GM19025 (cell line): ENCODE data around the gene STK32C.
"Not testable (repeated sequence)": the region's sequence is repeated elsewhere in the genome, so short reads cannot be mapped to it uniquely, and the experiment has no call there.

Experiments used
- ATAC-seq: cut with Tn5 transposase; IDR thresholded peaks from one replicate; pipeline ENCODE4 v1.9.1; 2021; ENCODE audit warnings: mild to moderate bottlenecking, low read depth, moderate library complexity; ENCODE audit not compliant: unreplicated experiment

STK32C gene

DNA sequence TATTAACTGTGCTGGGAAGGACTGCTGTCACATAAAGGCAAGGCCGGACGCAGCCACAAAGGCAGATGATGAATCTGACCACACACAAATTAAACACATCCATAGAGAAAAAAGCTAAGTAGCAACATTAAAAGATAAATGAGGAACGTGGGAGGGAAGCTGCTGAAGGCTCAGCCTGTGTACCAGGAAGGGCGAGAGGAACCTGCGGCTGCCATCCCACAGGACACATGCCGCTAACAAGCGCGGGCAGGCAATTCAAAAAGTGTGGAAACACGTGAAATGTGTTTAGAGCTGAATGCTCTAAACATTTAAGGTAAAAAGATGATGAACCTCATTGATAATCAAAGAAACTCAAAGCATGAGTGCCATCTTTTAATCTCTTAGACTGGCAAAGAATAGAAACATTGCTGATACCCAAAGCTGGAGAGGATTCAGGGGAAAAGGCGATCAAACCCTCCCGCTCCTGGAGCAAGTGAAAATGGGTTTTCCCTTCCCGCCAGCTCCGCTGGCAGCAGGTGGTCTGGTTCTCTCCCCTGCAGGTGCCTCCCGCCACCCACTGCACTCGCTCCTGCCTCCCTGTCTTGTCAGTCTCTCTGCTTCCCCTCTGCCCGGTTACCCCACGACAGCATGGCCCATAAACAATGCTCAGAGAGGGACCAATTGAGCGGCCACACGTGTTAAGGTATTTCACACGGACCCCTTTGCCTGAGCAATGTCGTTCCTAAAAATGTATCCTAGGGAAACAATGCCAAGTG is 4.2 kb downstream of the STK32C start:
- ATAC-seq = no peak

- no peak for ATAC-seq
Measured at GRCh38 chr10:132302421-132303310, 5.1 kb downstream of the STK32C start.

DNA sequence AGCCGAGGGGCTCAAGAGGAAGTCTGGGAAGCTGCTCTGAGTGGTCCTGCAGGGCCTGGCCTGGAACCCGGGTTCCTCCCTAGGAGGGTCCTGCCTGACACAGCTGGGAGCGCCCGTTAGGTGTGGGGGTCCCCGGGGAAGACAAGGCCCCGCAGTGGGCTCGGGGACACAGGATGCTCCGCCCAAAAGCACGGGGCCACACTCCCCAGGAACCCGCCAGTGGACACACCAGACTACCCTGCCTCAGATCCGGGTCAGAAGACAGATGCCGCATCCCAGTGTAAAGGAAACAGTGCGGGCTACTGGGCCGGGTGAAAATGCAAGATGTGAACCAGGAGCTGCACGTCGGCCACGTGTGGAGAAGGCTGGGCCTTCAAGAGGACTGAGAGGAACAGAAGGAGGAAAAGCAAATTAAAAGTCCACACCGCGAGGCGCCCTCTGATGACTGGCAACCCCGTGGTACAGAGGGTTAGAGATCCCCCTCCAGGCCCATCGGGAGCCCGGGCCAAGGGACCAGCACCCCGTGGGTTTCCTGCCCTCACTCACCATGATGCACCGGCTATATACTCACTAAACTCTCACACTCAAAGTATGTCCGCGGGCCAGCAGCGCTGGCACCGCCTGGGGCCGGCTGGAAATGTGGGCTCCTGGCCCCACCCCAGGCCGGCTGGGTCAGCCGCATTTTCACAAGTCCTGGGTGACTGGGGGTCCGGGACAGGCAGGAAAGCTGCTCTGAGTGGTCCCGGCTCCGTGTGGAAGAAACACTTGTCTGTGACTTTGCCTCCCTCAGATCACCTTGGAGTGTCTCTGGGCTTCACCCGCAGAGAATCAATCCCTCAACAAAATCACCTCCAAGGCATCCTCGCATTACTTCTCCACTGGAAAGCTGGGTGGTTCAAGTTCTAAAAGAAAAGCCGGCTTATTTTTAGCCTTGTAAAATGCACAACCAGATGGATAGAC is 6.1 kb downstream of the STK32C start:
- no peak for ATAC-seq

- ATAC-seq = no peak
Measured at GRCh38 chr10:132300582-132300981, 7.2 kb downstream of the STK32C start.

DNA sequence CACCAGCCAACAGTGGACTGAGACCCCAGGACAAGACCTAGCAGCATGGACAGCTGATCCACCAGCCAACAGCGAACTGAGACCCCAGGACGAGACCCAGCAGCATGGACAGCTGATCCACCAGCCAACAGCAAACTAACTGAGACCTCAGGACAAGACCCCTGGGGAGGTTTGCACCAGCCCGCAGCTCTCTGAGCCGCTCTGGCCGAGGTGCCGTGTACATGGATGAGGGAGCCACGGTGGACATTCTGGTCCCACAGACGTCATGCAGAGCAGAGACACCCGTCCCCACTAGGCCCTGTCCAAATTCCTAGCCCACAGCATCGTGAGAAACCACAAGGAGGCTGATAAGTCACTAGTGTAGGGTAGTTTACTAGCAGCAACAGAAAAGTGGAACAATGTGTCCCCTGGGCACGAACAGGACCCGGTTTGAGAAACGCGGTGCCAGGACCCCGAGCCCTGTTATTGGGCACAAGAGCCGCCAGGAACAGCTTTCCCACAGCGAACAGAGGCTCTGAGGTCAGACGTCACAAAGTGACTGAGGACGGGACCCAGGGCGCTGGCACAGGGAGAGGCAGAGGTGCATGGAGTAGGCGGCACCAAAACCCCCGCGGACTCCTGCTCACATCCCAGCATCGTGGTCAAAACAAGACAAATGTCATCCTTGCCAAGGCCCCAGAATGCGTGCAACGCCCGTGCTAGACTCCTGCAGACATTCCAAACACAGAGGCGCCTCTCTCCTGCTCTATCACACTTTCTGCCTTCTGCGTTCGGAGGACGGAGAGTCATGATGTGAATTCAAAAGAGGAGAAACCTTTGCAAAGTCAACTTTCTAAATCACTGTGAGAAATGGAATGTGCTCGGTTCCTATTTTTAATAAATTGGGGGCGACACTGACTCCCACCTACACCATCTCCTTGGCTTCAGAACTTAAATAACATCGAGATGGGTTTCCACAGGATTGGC is 8.1 kb downstream of the STK32C start:
- ATAC-seq = no peak

GRCh38 chr10:132298038-132298881 is 9.5 kb downstream of the STK32C start:
- no peak for ATAC-seq

DNA sequence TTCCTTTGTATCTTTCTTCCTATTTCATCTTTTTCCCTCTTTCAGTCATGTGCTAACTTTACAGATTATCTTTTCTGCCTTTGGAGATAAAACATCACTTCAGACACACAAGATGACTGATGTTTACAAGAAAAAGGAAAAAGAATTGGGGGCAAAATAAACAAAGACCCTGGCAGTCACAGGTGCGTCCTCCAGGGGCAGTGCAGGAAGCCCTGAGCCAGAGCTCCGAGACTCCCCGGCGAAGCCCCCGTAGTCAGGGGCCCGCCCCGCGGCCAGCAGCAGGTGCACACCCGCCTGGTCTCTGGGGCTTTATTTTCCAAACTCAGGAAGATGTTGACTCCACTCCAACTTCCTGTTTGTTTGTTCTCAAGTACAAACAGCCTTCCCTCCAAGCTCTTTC is 10.2 kb downstream of the STK32C start:
- ATAC-seq = no peak

- no peak for ATAC-seq
Measured at GRCh38 chr10:132296666-132297443, 10.9 kb downstream of the STK32C start.

GRCh38 chr10:132295481-132295880 is 12.3 kb downstream of the STK32C start:
- not testable (repeated sequence) for ATAC-seq

GRCh38 chr10:132294561-132295318 is 13.0 kb downstream of the STK32C start:
- no peak for ATAC-seq

GRCh38 chr10:132293813-132294520 is 13.8 kb downstream of the STK32C start:
- no peak for ATAC-seq

GRCh38 chr10:132293201-132293812 is 14.4 kb downstream of the STK32C start:
- ATAC-seq = no peak

GRCh38 chr10:132292287-132293200 is 15.2 kb downstream of the STK32C start:
- no peak for ATAC-seq

DNA sequence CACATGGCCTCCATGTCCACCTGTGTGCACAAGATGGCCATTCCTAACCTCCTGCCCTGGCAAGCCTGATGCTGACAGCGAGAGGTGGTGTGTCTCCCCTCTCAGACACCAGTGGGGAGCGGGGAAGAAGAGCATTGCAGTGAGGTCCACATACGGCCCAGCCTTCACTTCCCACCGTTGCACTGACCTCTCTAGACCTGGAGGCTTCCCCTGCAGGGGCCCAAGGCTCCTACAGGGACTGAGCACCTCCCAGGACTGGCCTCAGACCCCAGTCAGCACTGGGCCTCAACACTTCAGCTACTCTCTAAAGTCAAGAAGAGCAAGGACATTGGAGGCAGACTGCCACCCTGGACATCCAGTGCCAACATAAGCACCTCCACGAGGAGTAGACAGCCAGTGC is 15.9 kb downstream of the STK32C start:
- ATAC-seq = no peak

DNA sequence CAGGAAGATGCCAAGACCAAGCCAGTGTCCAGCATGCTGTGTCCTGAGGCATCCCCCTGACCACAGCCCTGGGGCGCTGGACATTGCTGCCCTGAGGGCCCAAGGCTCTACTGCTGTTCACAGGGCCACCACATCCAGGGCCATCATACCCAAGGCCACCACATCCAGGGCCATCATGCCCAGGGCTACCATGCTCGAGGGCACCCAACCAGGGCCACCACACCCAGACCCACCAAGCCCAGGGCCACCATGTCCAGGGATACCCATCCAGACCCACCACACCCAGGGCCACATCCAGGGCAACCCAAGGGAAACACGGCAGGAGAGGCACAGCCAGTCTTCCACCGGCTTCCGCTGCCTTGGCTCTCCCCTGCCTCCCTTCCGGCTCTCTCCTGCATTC is 17.1 kb downstream of the STK32C start:
- no peak for ATAC-seq
